GM12878 (cell line): ENCODE measurements around the gene GLT6D1.

ENCODE experiments used
- CBX5 ChIP-seq: sonication (generic); IDR thresholded peaks from 2 replicates; pipeline ENCODE4 v1.6.1; 2016; ENCODE audit warnings: low read depth, moderate library complexity, mild to moderate bottlenecking, inconsistent platforms
- CEBPB ChIP-seq, 2 experiments: fragments of 150-350 bp in 1 of 2; IDR thresholded peaks; 2 replicates each; pipeline ENCODE4 v1.6.1; 2012 to 2014; ENCODE audit warnings: low read depth in 2 of 2, low read length in 2 of 2, borderline replicate concordance in 1 of 2, inconsistent platforms in 1 of 2
- CTCF ChIP-seq, 3 experiments: IDR thresholded peaks in 2 of 3; conservative IDR thresholded peaks in 1 of 3; 2 replicates each; pipeline ENCODE4 v1.5.1; 2011; ENCODE audit warnings: low read depth in 3 of 3, low read length in 3 of 3, mild to moderate bottlenecking in 3 of 3, control low read depth in 2 of 3, moderate library complexity in 2 of 3, inconsistent platforms in 1 of 3, mixed read lengths in 1 of 3; ENCODE audit not compliant: control insufficient read depth in 2 of 3, insufficient read depth in 1 of 3; ENCODE audit errors: extremely low read depth in 1 of 3
- EGR1 ChIP-seq, 2 experiments: IDR thresholded peaks; 1 replicate in 1 of 2; 2 replicates in 1 of 2; pipeline ENCODE4 v1.6.1; 2011 to 2012; ENCODE audit warnings: low read depth in 2 of 2, low read length in 2 of 2, borderline replicate concordance in 1 of 2, mild to moderate bottlenecking in 1 of 2, moderate library complexity in 1 of 2
- IRF3 ChIP-seq: fragments of 450-650 bp; IDR thresholded peaks from 2 replicates; pipeline ENCODE4 v1.6.1; 2014; ENCODE audit warnings: mild to moderate bottlenecking
- POLR2A ChIP-seq: IDR thresholded peaks from 2 replicates; pipeline ENCODE4 v1.6.1; 2011; ENCODE audit warnings: low read depth, mild to moderate bottlenecking, low read length
- POLR2AphosphoS2 ChIP-seq: IDR thresholded peaks from 2 replicates; pipeline ENCODE4 v1.6.1; 2011; ENCODE audit warnings: low read depth, mild to moderate bottlenecking, low read length, improper control_type of control experiment, moderate library complexity
- SPI1 ChIP-seq: IDR thresholded peaks from 2 replicates; pipeline ENCODE4 v1.6.1; 2011; ENCODE audit warnings: low read depth, mild to moderate bottlenecking, low read length, moderate library complexity, borderline replicate concordance; ENCODE audit not compliant: insufficient read depth
- SREBF2 ChIP-seq: IDR thresholded peaks from 2 replicates; pipeline ENCODE4 v1.6.1; 2012; ENCODE audit warnings: mild to moderate bottlenecking, low read length
- YY1 ChIP-seq: IDR thresholded peaks from 2 replicates; pipeline ENCODE4 v1.6.1; 2011; ENCODE audit warnings: low read depth, mild to moderate bottlenecking, low read length
- ZBTB33 ChIP-seq: fragments of 450-650 bp; IDR thresholded peaks from 2 replicates; pipeline ENCODE4 v1.6.1; 2017; ENCODE audit warnings: mild to moderate bottlenecking

- TF ChIP-seq YY1 (no peak), CTCF (IDR thresholded peaks at IDR 0.05 in 2 of 3, conservative IDR thresholded peaks at IDR 0.05 in 1 of 3; ENCODE audit: control insufficient read depth in 2 of 3, extremely low read depth in 1 of 3, insufficient read depth in 1 of 3, low read depth in 3 of 3, low read length in 3 of 3) (no peak), CBX5 (no peak), CEBPB (IDR thresholded peaks at IDR 0.05; ENCODE audit: borderline replicate concordance in 1 of 2, low read depth in 2 of 2, low read length in 2 of 2) (no peak), POLR2A (no peak), ZBTB33 (no peak), POLR2AphosphoS2 (no peak), EGR1 (IDR thresholded peaks at IDR 0.05; ENCODE audit: borderline replicate concordance in 1 of 2, low read depth in 2 of 2, low read length in 2 of 2) (no peak), SREBF2 (no peak), IRF3 (no peak), SPI1 (no peak)
These were observed 48.8 kb downstream of the GLT6D1 start for GRCh38 chr9:135590486-135591079.
